PC-9 (cell line): ENCODE measurements around the gene F12. TPM values are rescaled to one million over a fixed set of nuclear protein-coding genes. Genes with fewer than 3 reads are reported as not detected.

ENCODE experiments used
- BruUV-seq: library from RNA; stranded (reverse); fragments of 400-500 nt; replicated peaks from 2 replicates; lab custom pipeline; 2021; lab: Mats Ljungman, UMichigan
- CTCF ChIA-PET: fragments of 300-600 bp; sonication (Branson Sonifier 250); formaldehyde crosslinking; loops from one replicate; lab custom pipeline; 2022; ENCODE audit warnings: antibody characterized with exemption; lab: Charles Lee
- POLR2A ChIA-PET: fragments of 300-600 bp; sonication (Branson Sonifier 250); formaldehyde crosslinking; loops from one replicate; lab custom pipeline; 2022; ENCODE audit warnings: antibody characterized with exemption; ENCODE audit not compliant: unreplicated experiment; lab: Charles Lee
- DNase-seq, 2 experiments: peaks; one replicate each; pipeline versions ENCODE4 v3.0.0 to v3.0.0-alpha.2; 2015 to 2022; ENCODE audit warnings: mixed read lengths in 1 of 2
- H2AFZ ChIP-seq: fragments of 200-600 bp; sonication (generic); 2 replicates; pipeline ENCODE4 v1.8.1; 2017; ENCODE audit warnings: antibody characterized with exemption
- H3F3A ChIP-seq: fragments of 200-600 bp; sonication (generic); 2 replicates; pipeline ENCODE4 v1.8.1; 2017; ENCODE audit warnings: antibody characterized with exemption, mild to moderate bottlenecking, low read depth; ENCODE audit not compliant: insufficient read depth
- H3K27ac ChIP-seq: fragments of 200-600 bp; sonication (generic); 2 replicates; pipeline ENCODE4 v1.6.1; 2016; ENCODE audit warnings: mixed run types
- H3K27me3 ChIP-seq: fragments of 200-600 bp; sonication (generic); 2 replicates; pipeline ENCODE4 v1.6.1; 2016; ENCODE audit warnings: low read depth, mixed run types; ENCODE audit not compliant: insufficient read depth
- H3K36me3 ChIP-seq: fragments of 200-600 bp; sonication (generic); 2 replicates; pipeline ENCODE4 v1.6.1; 2016; ENCODE audit warnings: low read depth, mixed run types
- H3K4me1 ChIP-seq: fragments of 200-600 bp; sonication (generic); replicated peaks from 2 replicates; pipeline ENCODE4 v1.6.1; 2016; ENCODE audit warnings: mixed run types; ENCODE audit not compliant: insufficient read depth
- H3K4me2 ChIP-seq: fragments of 200-600 bp; sonication (generic); 2 replicates; pipeline ENCODE4 v1.6.1; 2017; ENCODE audit warnings: mixed run types
- H3K4me3 ChIP-seq: fragments of 200-600 bp; sonication (generic); 2 replicates; pipeline ENCODE4 v1.6.1; 2016; ENCODE audit warnings: mixed run types
- H3K79me2 ChIP-seq: fragments of 200-600 bp; sonication (generic); 2 replicates; pipeline ENCODE4 v1.6.1; 2017; ENCODE audit warnings: low read depth, mixed run types
- H3K9me2 ChIP-seq: fragments of 200-600 bp; sonication (generic); 2 replicates; pipeline ENCODE4 v1.8.1; 2017; ENCODE audit warnings: mild to moderate bottlenecking; ENCODE audit not compliant: insufficient read depth
- H3K9me3 ChIP-seq: fragments of 200-600 bp; sonication (generic); 2 replicates; pipeline ENCODE4 v1.8.1; 2016; ENCODE audit warnings: low read depth; ENCODE audit not compliant: insufficient read depth
- H4K20me1 ChIP-seq: fragments of 200-600 bp; sonication (generic); 2 replicates; pipeline ENCODE4 v1.8.1; 2017; ENCODE audit not compliant: insufficient read depth
- EZH2 ChIP-seq: fragments of 200-600 bp; sonication (generic); IDR thresholded peaks from 2 replicates; pipeline ENCODE4 v1.8.0; 2017; ENCODE audit warnings: antibody characterized with exemption, low read depth
- intact Hi-C: fragments of 100-400 bp; cut with micrococcal nuclease; formaldehyde crosslinking; loops from one replicate; pipeline ENCODE4 v1.10.0; 2022; ENCODE audit not compliant: unreplicated experiment
- total RNA-seq: library from RNA; stranded (reverse); gene quantifications from 2 replicates; pipeline ENCODE4 v1.2.3, GENCODE V29; 2021
- TF ChIP-seq, protein P1 (sequence below): fragments of 200-600 bp; sonication (generic); conservative IDR thresholded peaks from 2 replicates; pipeline ENCODE4 v1.6.1; 2017; ENCODE audit warnings: mixed run types, antibody characterized with exemption, mild to moderate bottlenecking, moderate library complexity

The F12 gene
- total RNA-seq, 1 experiment from 2014 or later = 14.5 TPM

- H2AFZ ChIP-seq = no peak overlapping the region
- H3K27me3 ChIP-seq = no peaks in the 10 kb centered on the region
- no peaks in the 10 kb centered on the region for H3K9me3 ChIP-seq
- H3F3A ChIP-seq = peaks cover 47% of the 10 kb centered on the region
- peak overlapping the region; percentile 90 for H3K4me2 ChIP-seq
- H3K27ac ChIP-seq = peak overlapping the region; percentile 52
- TF ChIP-seq, protein P1, sequence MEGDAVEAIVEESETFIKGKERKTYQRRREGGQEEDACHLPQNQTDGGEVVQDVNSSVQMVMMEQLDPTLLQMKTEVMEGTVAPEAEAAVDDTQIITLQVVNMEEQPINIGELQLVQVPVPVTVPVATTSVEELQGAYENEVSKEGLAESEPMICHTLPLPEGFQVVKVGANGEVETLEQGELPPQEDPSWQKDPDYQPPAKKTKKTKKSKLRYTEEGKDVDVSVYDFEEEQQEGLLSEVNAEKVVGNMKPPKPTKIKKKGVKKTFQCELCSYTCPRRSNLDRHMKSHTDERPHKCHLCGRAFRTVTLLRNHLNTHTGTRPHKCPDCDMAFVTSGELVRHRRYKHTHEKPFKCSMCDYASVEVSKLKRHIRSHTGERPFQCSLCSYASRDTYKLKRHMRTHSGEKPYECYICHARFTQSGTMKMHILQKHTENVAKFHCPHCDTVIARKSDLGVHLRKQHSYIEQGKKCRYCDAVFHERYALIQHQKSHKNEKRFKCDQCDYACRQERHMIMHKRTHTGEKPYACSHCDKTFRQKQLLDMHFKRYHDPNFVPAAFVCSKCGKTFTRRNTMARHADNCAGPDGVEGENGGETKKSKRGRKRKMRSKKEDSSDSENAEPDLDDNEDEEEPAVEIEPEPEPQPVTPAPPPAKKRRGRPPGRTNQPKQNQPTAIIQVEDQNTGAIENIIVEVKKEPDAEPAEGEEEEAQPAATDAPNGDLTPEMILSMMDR = no peak
- no peak for TF ChIP-seq EZH2
- peaks cover 25% of the 10 kb centered on the region for H4K20me1 ChIP-seq
- intact Hi-C loops = loop anchor here (1.0 kb wide), 1 partner anchor 22 kb away; the partner anchor contains the start of gene GRK6
- ChIA-PET POLR2A (interaction anchor here (0.9 to 1.6 kb wide), 3 partner anchors 22 to 59 kb away, joined by 3 to 31 read pairs (median 4); partner anchors contain the start of genes GRK6 and PDLIM7), CTCF (interaction anchor here (0.6 to 1.4 kb wide), 7 partner anchors 9 to 335 kb away, joined by 3 to 10 read pairs (median 4); no protein-coding TSS in a partner anchor)
- H3K79me2 ChIP-seq = peaks cover 39% of the 10 kb centered on the region
- no peak for DNase-seq
- peaks cover 18% of the 10 kb centered on the region for H3K4me1 ChIP-seq
- H3K36me3 ChIP-seq = peaks cover 5% of the 10 kb centered on the region; the same call in 1 of the 2 replicates
- no peaks in the 10 kb centered on the region for H3K9me2 ChIP-seq
- peak overlapping the region; percentile 68; the same call in 1 of the 2 replicates for H3K4me3 ChIP-seq
- TSS peak; percentile 10 for BruUV-seq
Measured at GRCh38 chr5:177448244-177448950, 39.0 kb upstream of the F12 start.

DNA sequence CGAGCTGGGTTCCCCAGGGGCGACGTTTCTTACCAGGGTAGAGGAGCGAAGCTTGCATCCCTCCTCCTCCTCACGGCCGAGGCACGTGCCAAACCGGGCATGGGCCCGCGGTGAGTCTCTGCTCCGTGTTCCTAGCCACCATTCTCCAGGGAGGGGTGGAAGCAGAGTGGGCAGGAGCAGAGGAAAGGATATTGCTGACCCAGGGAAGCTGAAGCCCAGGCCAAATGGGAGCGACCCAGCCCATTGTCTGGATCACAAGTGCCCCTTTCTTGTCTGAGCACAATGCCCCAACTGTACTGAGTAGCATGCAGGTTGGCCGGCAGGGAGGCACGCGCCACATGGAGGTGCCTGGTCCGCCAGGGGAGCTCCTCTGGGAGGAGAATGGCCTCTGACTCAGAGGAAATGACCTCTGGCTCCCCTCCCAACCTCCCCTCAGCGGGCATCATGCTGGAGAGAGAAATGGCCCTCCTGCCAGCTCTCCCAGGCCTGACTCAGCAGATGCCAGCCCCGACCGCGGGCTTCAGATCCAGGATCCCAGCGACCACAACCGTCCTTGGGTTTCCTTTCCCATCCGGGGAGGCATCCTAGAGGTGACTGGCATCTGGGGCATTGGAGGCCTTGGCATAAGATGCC, 38.4 kb upstream of the F12 start:
- TF ChIP-seq, protein P1 = no peak
- TF ChIP-seq EZH2 = no peak
- H3K4me2 ChIP-seq = peak overlapping the region; percentile 90
- H3K36me3 ChIP-seq = peaks cover 5% of the 10 kb centered on the region; the same call in 1 of the 2 replicates
- H3K9me2 ChIP-seq = no peaks in the 10 kb centered on the region
- ChIA-PET POLR2A (interaction anchor here (0.6 to 1.6 kb wide), 5 partner anchors 21 to 253 kb away, joined by 3 to 36 read pairs (median 4); partner anchors contain the start of genes GRK6, LMAN2 and PDLIM7), CTCF (interaction anchor here (0.7 to 1.4 kb wide), 7 partner anchors 10 to 334 kb away, joined by 3 to 10 read pairs (median 4); no protein-coding TSS in a partner anchor)
- peaks cover 51% of the 10 kb centered on the region for H3F3A ChIP-seq
- 0 out of 2 replicates have a peak overlapping the region, but pooled peaks have one; percentile 49 for H2AFZ ChIP-seq
- no TSS peak for BruUV-seq
- H3K4me1 ChIP-seq = peaks cover 18% of the 10 kb centered on the region
- peak overlapping the region; percentile 68 for H3K4me3 ChIP-seq
- peaks cover 39% of the 10 kb centered on the region for H3K79me2 ChIP-seq
- intact Hi-C loops = loop anchor here (1.0 kb wide), 1 partner anchor 21 kb away; the partner anchor contains the start of gene GRK6
- H3K27me3 ChIP-seq = no peaks in the 10 kb centered on the region
- H3K27ac ChIP-seq = peak overlapping the region; percentile 78
- H4K20me1 ChIP-seq = peaks cover 25% of the 10 kb centered on the region
- H3K9me3 ChIP-seq = no peaks in the 10 kb centered on the region
- DNase-seq = peak; percentile 90 to 95

- Histone ChIP-seq H3K9me2 (no peaks in the 10 kb centered on the region), H2AFZ (no peak overlapping the region), H3K27me3 (no peaks in the 10 kb centered on the region), H4K20me1 (peaks cover 25% of the 10 kb centered on the region), H3K36me3 (peaks cover 5% of the 10 kb centered on the region; the same call in 1 of the 2 replicates), H3K27ac (peak overlapping the region; percentile 78), H3K79me2 (peaks cover 39% of the 10 kb centered on the region), H3F3A (peaks cover 46% of the 10 kb centered on the region), H3K4me1 (peaks cover 18% of the 10 kb centered on the region), H3K9me3 (no peaks in the 10 kb centered on the region), H3K4me3 (peak overlapping the region; percentile 68), H3K4me2 (peak overlapping the region; percentile 90)
- peak in 1 of 2 experiments; percentile 67 for DNase-seq
- CTCF ChIA-PET = interaction anchor here (0.6 to 1.4 kb wide), 5 partner anchors 43 to 135 kb away, joined by 3 to 10 read pairs (median 4); no protein-coding TSS in a partner anchor
- TF ChIP-seq, protein P1 = no peak
- TF ChIP-seq EZH2 = no peak
- no TSS peak for BruUV-seq
- POLR2A ChIA-PET = interaction anchor here (0.6 to 1.6 kb wide), 5 partner anchors 21 to 252 kb away, joined by 3 to 36 read pairs (median 4); partner anchors contain the start of genes GRK6, LMAN2 and PDLIM7
- intact Hi-C loops = no loop called here
Measured at GRCh38 chr5:177447066-177447610, 37.8 kb upstream of the F12 start.
